GM12865 (cell line): ENCODE data around the gene DUSP7.

ENCODE experiments used
- DNase-seq: peaks from one replicate; pipeline ENCODE4 v3.0.0; 2010; ENCODE audit warnings: low read depth
- H3K4me3 ChIP-seq: 2 replicates; pipeline ENCODE4 v1.5.1; 2011; ENCODE audit warnings: mild to moderate bottlenecking, low read depth, low read length, control low read depth
- TF ChIP-seq, protein P1 (sequence below): IDR thresholded peaks from 2 replicates; pipeline ENCODE4 v1.5.1; 2011; ENCODE audit warnings: low read length, control low read depth, low read depth, inconsistent platforms; ENCODE audit not compliant: insufficient read depth; ENCODE audit errors: missing control alignments

The DUSP7 gene

GRCh38 chr3:52067526-52067925, 11.2 kb upstream of the DUSP7 start:
- DNase-seq, result no peak

DNA sequence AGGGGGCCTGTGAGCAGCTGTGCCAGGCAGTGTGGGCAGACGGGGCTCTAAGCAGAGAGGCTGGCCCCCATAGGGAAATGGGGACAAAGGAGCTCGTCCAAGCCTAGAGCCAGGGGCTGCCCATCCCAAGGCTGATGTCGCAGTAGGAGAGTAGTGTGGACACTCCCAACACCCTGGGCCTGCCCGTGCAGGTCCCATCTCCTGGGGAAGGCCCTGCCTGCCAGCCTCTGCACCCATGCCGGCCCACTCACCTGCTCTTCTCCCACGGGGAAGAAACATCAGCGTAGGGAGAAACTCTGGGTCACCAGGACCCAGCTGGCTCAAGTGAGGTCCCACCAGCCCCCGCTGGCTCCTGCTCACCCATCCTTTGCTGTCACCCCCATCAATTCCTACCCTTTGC, 10.7 kb upstream of the DUSP7 start:
- TF ChIP-seq, protein P1, sequence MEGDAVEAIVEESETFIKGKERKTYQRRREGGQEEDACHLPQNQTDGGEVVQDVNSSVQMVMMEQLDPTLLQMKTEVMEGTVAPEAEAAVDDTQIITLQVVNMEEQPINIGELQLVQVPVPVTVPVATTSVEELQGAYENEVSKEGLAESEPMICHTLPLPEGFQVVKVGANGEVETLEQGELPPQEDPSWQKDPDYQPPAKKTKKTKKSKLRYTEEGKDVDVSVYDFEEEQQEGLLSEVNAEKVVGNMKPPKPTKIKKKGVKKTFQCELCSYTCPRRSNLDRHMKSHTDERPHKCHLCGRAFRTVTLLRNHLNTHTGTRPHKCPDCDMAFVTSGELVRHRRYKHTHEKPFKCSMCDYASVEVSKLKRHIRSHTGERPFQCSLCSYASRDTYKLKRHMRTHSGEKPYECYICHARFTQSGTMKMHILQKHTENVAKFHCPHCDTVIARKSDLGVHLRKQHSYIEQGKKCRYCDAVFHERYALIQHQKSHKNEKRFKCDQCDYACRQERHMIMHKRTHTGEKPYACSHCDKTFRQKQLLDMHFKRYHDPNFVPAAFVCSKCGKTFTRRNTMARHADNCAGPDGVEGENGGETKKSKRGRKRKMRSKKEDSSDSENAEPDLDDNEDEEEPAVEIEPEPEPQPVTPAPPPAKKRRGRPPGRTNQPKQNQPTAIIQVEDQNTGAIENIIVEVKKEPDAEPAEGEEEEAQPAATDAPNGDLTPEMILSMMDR, result no peak
- no peak overlapping the region for H3K4me3 ChIP-seq
- DNase-seq, result no peak

More at GRCh38 chr3:52067526-52067925, 11.2 kb upstream of the DUSP7 start:
- H3K4me3 ChIP-seq, result no peak overlapping the region
- TF ChIP-seq, protein P1, result no peak

- DNase-seq, result no peak
- no peak overlapping the region for H3K4me3 ChIP-seq
- TF ChIP-seq, protein P1, result no peak
Observed at GRCh38 chr3:52065264-52065756, 8.9 kb upstream of the DUSP7 start.

DNA sequence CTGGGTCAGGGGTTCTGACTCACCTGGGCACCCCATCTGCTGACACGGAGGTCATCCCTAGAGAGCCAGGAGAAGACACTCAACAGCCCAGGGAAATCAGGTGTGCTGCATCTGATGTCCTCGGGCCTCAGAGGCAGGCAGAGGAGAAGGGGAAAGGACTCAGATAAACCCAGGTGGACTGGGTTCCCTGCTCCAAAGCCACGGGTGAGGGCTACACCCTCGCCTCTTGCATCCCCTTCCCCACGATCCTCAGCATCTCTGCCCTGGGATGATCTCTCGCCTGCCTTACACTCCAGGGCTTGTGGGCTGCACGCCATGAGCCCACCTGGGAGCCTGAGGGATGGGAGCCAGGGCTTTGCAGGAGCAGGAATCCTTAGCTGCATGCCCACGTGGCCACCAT, 8.2 kb upstream of the DUSP7 start:
- no peak overlapping the region for H3K4me3 ChIP-seq
- DNase-seq, result no peak
- TF ChIP-seq, protein P1, result no peak

DNA sequence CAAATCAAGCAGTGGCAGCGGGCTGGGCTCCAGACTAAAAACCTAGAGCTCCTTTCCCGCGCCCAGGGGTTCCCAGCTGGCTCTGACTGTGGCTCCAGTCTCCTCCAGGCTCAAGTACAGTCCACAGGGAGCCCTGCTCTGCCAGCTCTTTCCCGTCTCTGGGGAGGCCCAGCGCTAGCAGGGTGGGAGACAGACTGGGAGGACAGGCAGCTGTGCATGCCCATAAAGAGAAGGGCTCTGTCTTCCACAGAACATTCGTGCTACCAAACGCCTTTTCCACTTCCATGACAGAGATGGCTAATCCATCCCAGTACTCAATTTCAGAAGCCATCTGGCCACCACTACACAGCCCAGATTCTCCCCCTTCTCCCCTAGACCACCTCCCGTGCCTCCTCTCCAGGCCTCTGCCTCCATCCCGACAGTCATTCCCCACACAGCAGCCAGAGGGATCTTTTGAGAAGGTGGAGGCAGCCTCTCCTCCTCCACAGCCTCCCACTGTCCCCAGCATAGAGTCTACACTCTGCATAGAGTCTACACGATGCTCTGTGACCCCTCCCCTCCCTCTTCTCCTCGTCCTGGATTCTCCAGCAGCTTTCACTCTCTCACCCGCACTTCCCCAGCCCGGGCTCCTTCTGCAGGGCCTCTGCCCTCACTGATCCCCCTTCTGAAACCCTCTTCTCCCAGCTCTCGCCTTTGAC, 6.8 kb upstream of the DUSP7 start:
- TF ChIP-seq, protein P1, result no peak
- no peak for DNase-seq
- H3K4me3 ChIP-seq, result no peak overlapping the region

DNA sequence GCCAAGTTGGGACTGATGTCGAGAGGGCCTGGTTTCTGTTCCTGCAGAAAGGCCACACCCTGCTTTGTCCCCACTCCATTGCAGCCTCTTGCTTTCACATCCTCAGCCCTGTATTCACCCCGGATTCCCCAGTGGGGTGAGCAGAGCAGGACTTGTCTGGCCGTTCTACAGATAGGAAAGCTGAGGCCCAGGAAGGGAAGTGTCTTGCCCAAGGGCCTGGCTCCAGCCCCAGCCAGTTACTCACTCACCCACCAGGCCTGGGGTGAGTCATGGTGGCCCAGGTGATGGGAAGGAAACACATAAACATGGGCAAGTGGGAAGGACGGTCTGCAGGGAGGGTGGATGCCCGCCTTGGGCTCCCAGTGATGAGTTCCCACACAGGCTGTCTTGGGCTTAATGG, 6.1 kb upstream of the DUSP7 start:
- DNase-seq, result peak; percentile 67
- H3K4me3 ChIP-seq, result no peak overlapping the region
- TF ChIP-seq, protein P1, result no peak
